NCI-H2107 (cell line): Measurements from ENCODE around the gene ANXA7.

ENCODE experiments used
- DNase-seq: peaks from one replicate; lab custom pipeline; 2025; lab: John Stamatoyannopoulos, UW

The ANXA7 gene

DNA sequence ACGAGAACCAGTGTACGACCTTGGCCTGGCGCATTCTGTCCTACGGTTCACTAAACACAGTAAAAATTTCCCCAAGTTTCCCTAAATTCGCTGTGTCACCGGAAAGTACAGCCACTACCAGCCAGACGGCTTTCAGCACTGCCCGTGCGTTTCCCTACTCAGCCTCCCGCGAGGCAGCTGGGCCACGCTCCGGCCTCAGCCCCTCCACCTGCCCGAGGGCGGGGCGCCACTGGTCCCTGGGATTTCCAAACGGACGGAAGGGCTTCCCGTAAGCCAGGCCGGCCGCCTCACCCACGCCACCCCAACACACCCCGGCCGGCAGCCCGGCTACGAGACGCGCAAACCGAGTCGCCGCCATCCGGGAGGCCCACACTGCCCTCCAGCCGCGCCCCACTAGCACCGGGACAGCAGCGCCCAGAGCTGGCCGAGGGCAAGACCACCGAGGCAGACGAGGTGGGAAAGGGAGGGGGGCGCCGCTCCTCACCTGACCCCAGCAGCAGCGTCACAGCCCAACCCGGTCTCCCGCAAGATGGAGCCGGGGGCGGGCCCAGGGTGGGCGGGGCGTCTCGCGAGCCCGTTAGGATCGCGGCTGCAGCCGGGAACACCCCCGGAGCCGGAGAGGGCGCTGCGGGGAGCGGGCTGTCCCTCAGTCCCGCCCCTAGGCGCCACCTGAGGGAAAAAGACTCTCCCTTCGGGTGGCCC is at the start of gene ANXA7:
Gene ANXA7 (minus strand): TSS at position 531 of the 702 bp plus-strand sequence. CDS start 13,202 bp downstream, outside the sequence.
- DNase-seq: peak; percentile 88

DNA sequence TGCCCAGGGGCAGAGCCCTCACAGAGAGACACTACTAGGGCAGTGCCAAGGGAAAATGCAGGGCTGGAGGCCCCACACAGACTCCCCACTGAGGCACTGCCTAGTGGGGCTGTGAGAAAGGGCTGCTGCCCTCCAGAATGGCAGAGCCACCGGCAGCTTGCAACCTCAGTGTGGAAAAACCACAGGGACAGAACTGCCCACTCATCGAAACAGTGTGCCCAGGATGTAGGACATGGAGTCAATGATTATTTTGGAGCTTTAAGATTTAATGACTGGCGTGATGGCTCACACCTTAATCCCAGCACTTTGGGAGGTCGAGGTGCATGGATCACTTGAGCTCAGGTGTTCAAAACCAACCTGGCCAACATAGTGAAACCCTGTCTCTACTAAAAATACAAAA is 47.0 kb upstream of the ANXA7 start:
- no peak for DNase-seq

DNA sequence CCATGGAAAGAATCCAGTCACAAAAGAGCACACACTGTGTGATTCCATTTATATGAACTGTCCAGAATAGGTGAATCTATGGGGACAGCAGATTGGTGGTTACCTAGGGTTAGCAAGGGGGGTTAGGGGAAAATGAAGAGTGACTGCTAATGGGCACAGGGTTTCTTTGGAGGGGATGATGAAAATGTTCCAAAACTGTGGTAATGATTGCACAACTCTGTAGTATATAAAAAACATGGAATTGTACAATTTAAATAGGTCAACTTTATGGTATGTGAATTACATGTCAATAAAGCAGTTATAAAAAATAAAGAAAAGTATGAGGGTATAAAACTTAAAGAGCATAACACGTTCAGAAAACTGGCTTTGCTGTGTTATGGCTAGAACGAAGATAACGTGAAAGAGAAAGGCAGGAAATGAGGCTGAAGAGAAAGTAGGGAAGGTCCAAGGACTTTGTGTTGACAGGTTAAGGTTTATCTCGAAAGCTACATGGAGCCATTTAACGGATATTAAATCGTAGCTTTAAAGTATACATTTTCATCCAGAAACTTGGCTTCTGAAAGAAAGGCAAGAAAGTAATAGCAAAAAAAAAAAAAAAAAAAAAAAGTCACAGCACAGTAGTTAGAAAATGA is 45.9 kb upstream of the ANXA7 start:
- no peak for DNase-seq

DNA sequence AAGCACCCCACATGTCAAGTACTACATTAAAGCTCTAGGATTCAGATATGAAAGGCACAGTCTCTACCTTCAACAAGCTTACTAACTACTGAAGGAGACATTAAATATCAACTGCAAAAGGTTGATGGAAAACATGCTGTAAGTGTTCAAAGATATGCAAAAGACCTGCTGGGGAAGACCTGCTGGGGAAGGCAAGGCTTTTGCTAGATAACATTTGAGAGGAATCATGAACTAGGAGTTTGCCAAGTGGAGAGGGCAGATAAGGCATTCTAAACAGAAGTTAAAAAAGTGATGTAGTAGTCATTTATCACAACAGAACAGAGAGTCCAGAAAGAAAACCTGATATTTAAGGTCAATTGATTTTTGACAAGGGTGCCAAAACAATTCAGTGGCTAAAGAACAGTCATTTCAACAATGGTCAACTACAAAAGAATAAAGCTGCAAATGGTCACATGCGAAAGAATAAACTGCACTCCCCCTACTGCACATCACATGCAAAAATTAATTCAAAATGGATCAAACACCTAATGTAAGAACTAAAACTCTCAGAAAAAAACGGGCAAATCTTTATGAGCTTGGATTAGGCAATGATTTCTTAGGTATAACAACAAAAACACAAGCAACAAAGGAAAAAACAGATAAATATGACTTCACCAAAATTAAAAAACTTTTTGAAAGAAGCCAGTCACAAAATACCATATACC is 42.5 kb upstream of the ANXA7 start:
- DNase-seq: no peak

DNA sequence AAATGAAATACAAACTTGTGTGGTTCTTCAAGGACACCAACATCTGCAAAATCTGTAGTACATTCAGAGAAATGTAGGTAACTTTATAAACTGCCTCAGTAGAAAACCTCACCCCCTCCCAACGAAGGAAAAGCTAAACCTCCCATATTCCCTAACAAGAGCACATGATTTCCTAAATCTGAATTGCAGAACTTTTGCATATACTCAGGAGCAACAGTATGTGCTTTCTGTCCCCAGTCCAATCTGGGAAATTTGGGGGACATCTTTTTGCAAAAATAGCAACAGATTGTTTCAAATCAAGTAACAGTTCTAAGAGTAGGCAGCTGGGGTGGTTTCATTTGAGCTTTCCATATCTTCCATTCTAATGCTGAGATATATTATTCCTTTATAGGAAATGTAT is 35.3 kb upstream of the ANXA7 start:
- no peak for DNase-seq

DNA sequence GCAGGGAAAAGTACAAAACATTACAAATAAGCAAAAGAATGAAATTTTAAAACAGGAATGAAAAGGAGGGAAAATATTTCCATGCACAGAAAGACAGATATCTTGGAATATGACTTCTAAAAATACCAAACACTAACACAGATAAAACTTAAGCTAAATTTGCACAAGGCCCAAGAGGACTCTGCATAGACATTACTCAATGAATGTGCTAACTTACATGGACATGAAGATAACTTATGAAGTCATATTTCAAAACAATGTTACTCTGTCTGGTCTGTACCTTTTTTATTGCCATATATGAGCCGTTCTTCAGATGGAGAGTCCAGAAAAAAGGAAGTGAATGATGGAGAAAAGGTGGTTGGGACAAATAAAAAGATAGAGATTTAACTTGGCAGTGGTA is 34.5 kb upstream of the ANXA7 start:
- no peak for DNase-seq

DNA sequence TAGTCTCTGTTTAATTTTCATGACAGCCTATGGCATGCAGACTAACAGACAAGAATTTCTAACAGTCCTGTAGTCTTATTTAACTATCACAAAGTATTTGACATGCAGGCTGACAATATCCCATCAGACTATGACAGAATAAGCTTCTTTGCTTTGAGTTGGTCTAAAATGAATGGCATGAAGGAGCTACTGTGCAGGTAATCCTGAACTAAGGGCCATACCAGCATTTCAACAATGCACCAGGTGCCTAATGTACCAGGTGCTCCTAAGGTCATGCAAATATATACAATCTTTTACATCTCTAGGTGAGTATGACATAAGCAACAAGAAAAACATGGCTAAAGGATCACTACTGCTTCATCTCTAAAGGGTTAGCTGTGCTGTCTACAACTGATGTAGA is 33.1 kb upstream of the ANXA7 start:
- no peak for DNase-seq

DNA sequence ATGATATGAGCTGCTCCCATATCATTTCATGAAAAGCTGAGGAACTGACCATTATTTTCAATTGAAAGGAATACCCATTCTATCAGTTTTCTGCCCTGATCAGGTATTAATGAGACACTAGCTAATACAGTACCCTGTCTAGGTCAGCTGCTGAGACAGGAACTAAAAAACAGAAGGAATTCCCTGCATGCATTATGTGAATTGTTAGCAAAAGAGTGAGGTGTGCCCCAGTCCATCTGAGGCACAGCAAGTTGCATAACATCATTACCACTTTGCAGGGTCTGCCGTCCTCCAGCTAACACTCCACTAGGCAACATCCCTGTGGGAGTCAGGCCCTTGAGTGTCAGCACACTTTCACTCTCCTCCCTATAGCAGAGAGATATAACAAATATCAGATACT is 30.6 kb upstream of the ANXA7 start:
- DNase-seq: no peak

DNA sequence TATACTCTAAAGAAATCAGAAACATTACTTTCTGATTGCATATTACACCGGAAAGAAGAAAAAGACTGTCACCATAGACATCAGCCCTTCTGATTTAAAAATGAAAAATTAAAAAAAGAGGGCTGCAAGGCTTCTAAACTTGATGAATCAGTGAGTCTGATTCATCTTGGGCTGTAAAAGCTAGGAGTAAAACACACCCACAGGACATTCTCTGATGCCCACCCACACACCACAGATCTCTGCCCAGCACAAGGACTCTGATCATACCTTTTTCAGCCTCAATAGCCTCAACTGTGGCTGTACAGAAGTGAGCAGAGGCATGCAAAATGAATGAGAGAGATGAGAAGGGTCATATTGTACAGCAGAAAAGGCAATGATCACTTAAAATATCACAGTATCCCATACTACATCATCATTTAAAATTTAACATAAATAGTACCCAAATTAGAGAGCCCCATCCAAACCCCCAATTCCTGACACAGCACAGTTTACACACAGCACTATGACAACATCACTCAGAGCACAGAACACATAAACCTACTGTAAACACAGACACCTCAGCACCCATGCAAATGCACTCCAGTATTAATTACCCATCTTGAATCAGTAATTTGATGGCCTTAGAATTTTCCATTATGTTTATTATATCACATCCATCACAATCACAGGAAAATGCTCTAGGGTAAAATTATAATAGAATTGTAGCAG is 25.9 kb upstream of the ANXA7 start:
- no peak for DNase-seq

DNA sequence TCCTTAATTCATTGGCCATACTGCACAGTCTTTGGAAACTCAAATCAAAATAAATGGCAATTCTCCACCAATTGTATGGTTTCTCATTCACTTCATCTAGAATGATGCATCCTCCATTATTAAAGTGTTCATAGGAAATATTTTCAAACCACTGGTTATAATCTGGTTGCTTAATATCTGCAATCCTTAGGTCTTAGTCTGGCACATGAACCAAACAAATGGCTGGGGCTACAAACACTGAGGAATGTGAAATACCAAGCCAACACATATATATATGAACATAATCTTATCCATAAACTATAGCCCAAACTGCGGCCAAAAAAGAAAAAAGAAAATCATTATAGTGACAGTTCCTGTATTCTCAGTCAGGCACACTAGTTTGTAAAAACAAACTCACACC is 25.2 kb upstream of the ANXA7 start:
- DNase-seq: no peak

DNA sequence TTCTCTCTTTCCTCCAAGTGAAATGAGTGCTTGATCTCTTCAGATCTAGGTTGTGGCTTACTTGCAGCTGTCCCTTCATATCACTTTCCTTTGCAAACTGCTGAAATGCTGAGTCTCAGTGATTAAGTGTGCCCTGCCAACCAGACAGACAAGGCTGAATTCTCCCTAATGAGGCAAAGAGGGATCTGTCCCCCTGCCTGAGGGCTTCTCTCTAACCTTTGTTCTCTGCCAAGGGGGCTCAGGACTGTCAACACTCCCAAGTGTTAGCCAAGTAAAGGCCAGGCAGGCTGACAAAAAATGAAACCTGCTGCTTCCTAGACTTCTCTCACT is 19.6 kb upstream of the ANXA7 start, which contains the start of gene MSS51:
Gene MSS51 (minus strand): TSS at position 24 of the 330 bp plus-strand sequence. CDS start 5,277 bp downstream, outside the sequence.
- DNase-seq: no peak

DNA sequence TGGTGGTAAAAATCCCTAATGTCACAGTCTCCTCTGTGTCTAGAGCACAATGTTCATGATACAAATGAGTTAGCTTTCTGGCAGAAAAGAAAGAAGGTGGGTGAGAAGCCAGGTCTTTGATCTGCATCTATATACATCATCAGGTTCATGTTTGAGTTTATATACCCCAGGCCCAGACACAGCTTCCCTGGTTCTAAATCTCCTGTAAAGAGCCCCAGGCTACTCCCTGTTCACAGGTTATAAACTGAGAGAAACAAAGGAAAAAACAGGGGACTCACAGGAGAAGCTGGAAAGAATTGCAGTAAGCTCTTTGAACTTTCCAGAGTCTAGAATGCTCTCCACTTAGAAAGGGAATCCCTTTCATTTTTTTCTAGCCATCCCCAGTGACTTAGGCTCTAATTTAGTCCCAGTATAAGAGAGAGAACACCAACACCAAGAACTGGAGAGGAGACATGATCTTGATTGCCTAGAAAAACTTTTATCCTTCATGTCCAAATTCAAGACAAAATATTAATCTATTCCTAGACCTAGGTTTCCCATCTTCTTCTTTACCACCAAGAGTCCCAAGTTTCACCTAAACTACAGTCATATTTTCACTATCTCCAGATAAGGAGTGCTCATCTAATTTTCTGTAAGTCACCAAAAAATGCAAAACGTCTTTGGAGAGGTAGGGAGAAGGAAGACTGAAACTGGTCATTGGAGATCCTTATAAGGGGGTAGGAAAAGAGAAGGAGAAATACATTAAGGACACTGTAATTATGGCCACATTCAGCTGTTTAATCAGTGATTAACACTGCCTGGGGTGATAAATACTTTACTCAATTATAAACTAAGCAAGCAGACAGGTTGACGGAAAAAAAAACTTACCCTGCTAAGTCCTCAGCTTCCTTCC is 19.0 kb upstream of the ANXA7 start:
- DNase-seq: no peak

DNA sequence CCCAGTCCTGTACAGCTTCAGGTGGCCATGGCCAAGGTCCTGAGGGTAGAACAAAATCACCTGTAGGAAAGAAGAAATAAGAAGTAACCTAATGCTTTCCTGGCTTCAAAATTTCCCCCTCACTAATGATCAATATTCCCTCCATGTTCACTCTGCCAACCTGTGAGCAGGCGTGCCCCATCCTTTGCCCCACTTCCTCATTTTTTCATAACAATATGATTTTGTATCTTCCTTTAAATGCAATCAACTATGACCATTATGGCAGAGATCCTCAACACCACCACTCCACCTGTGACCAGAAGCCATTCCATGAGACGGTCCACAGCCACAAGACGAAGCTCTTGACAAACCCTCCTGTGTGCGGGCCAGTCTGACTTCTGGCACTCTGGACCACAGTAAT is 12.5 kb upstream of the ANXA7 start:
- DNase-seq: no peak

DNA sequence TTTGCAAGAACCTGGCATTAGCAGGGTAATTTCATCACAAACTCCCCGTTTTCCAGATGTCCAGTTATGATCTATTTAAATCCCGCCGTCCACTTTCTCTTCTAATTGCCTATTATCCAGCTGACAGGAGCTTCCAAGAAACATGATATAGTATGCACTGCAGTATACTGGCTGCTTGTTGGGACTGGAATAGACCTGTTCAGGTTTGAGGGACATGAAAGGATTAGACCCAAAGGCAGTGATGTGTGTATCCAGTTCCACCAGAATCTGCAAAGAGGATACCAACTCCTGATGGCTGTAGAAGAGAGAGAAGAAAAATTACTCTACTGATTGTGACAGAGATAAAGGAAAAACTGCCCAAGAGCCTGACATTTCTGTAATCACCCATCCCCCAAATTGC is 10.6 kb upstream of the ANXA7 start:
- no peak for DNase-seq

DNA sequence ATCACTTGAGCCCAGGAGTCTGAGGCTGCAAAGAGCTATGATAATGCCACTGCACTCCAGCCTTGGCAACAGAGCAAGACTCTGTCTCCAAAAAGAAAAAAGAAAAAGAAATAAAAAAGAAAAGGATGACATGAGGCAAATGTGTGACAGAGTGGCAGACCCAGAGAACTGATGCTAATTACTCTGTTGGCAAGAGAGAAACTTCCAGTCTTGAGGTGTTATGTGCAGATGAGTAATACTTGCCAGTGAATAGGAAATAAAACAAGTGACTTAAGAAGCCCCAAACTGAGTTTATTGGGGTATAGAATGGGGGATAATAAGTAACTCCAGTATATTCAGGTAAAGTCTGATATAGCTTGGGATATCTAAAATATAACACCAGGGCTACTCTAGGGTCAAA is 9.5 kb upstream of the ANXA7 start:
- no peak for DNase-seq

DNA sequence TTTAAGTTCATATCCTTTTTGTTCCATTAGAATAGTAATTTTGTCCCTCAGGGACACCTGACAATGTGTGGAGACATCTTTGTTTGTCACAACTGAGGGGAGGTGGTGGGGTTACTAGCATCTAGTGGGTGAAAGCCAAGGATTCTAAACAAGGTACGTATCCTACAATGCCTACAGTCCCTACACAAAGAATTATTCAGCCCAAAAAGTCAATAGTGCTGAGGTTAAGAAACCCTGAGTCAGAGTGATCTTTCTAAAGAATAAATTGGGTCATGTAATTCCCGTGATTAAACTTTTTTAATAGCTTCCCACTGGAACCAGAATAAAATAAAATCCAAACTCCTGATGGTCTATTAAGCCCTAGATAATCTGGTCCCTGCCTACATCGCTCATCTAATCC is 2.7 kb upstream of the ANXA7 start:
- no peak for DNase-seq

DNA sequence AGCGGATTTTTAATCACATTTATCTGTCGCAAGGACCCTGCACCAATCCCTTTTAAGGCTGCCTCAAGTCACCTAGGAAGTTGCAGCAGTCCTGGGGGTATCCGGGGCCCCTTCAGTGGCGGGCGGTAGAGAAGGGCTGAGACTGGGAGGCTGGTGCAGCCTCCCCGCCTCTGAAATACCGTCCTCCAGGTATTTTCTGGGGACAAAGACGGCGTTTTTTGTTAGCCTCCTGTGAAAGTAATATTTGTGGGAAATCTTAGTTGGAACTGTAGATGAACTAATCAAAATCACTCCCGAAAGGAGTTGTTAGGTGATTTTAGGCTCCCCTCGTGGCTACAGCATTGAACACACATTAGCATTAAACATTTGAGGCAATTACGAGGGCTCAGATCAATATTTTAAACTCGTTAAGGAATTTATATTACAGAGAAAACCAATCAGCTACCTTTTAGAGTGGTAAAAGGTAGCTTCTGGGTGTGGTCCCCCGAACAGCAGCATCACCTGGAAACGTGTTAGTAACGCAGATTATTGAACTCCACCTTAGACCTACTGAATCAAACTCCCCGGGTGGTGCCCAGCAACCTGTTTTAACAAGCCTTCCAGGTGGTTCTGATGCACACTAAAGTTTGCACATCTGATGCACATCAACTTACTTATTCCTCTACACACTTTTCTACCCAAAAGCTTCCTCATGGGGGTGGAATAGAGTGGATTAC is 530 bp upstream of the ANXA7 start:
- no peak for DNase-seq

DNA sequence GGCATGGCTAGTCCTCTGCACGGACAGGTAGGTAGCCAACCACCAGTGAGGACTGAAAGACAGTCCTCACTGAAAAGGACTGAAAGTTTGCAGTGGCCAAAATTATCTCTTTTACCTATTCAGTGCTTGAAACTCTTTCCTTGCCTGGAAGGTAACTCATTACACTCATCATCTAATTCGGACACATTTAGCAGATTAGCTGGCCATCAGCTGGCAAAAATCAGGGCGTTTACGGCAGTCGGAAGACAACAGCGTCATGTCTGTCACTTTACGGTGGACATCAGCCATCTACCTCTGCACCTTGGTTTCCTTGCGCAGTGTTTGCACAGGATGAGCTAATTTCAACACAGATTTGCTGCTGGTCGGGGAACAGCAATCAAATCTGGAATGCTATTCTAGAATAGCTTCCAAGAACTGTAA is 740 bp downstream of the ANXA7 start:
- DNase-seq: peak; percentile 26

DNA sequence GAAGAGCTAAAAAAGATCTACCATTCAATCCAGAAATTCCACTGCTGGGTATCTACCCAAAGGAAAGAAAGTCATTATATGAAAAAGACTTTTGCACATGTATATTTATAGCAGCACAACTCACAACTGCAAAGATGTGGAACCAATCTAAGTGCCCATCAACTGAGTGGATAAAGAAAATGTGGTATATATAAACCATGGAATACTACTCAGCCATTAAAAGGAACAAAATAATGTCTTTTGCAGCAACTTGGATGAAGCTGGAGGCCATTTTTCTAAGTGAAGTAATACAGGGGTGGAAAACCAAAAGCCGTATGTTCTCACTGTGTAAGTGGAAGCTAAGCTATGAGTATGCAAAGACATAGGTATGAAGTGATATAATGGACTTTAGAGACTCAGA is 3.0 kb downstream of the ANXA7 start:
- DNase-seq: no peak

DNA sequence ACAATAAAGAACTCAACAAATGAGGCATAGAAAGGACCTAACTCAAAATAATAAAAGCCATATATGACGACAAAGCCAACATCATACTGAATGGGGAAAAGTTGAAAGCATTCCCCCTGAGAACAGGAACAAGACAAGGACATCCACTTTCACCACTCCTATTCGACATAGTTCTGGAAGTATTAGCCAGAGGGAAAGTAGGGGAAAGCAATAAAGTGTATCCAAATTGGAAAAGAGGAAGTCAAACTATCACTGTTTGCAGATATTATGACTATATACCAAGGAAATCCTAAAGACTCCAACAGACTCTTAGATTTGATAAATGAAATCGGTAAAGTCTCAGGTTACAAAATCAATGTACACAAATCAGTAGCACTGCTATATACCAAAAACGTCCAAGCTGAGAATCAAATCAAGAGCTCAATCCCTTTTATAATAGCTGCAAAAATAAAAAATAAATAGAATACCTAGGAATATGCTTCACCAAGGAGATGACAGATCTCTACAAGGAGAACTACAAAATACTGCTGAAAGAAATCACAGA is 4.8 kb downstream of the ANXA7 start:
- DNase-seq: no peak

DNA sequence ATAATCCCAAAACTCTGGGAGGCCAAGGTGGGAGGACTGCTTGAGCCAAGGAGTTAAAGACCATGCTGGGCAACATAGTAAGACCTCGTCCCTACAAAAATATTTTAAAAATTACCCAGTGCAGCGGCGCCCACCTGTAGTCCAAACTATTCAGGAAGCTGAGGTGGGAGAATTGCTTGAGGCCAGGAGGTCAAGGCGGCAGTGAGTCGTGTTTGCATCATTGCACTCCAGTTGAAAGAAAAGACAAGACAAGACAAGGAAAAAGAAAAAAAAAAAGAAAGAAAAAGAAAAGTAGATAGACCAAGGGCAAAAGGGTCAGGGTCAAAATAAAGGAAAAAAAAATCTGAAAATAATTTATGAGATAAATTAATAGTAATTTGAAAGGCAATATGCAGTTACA is 5.8 kb downstream of the ANXA7 start:
- no peak for DNase-seq
